Stimulated activated CD4-positive, alpha-beta T cell treated with anti-CD3 and anti-CD28 coated beads, TNF-alpha, amount 100 ng/mL, for 1 hour (primary cell): ENCODE results near the gene PSMB5.

Experiments used
- DNase-seq, 3 donors: peaks; one replicate each; pipeline ENCODE4 v3.0.0-alpha.2; 2020; ENCODE audit warnings: low read depth in 3 of 3, low spot score in 1 of 3

PSMB5 gene

GRCh38 chr14:22993517-22993916, 41.2 kb downstream of the PSMB5 start:
- DNase-seq: no peak

GRCh38 chr14:22991852-22992251, 42.8 kb downstream of the PSMB5 start:
- DNase-seq: no peak

GRCh38 chr14:22987291-22987690, 47.4 kb downstream of the PSMB5 start:
- DNase-seq: no peak

GRCh38 chr14:22986508-22987054, 48.1 kb downstream of the PSMB5 start:
- DNase-seq: peak; percentile 74 to 79 (median 78)

- no peak for DNase-seq
Measured at GRCh38 chr14:22985894-22986507, 48.7 kb downstream of the PSMB5 start.

- DNase-seq: no peak
Measured at GRCh38 chr14:22984959-22985658, 49.6 kb downstream of the PSMB5 start.

- DNase-seq: peak; percentile 40 to 65 (median 46)
Measured at GRCh38 chr14:22982477-22983245, 52.0 kb downstream of the PSMB5 start, which contains the start of gene AJUBA. TSS of gene AJUBA (minus strand) at chr14:22982551. CDS start at chr14:22982266, 285 bp downstream.

- DNase-seq: peak in 1 of 3 donors; percentile 14
Measured at GRCh38 chr14:22981876-22982476, 52.7 kb downstream of the PSMB5 start.

- peak in 1 of 3 donors; percentile 16 for DNase-seq
Measured at GRCh38 chr14:22981090-22981875, 53.4 kb downstream of the PSMB5 start.

- DNase-seq: peak in 1 of 3 donors; percentile 42
Measured at GRCh38 chr14:22980672-22981089, 54.0 kb downstream of the PSMB5 start.

GRCh38 chr14:22979748-22980392, 54.8 kb downstream of the PSMB5 start:
- DNase-seq: no peak

GRCh38 chr14:22978981-22979671, 55.6 kb downstream of the PSMB5 start:
- no peak for DNase-seq

GRCh38 chr14:22978487-22978837, 56.2 kb downstream of the PSMB5 start:
- DNase-seq: no peak

GRCh38 chr14:22977684-22978486, 56.8 kb downstream of the PSMB5 start:
- no peak for DNase-seq

GRCh38 chr14:22977434-22977683, 57.3 kb downstream of the PSMB5 start:
- no peak for DNase-seq

GRCh38 chr14:22976620-22977433, 57.9 kb downstream of the PSMB5 start:
- DNase-seq: no peak
